Fibroblast of the conjunctiva (primary cell): ENCODE measurements around the gene A2ML1.
A peak's percentile ranks its signal among the peaks of the same experiment; 100 is the strongest.
"Not testable (repeated sequence)": the region's sequence is repeated elsewhere in the genome, so short reads cannot be mapped to it uniquely, and the experiment has no call there.

Experiments
- DNase-seq: peaks from one replicate; pipeline ENCODE4 v3.0.0-alpha.2; 2010; ENCODE audit warnings: low read depth

A2ML1 gene

DNA sequence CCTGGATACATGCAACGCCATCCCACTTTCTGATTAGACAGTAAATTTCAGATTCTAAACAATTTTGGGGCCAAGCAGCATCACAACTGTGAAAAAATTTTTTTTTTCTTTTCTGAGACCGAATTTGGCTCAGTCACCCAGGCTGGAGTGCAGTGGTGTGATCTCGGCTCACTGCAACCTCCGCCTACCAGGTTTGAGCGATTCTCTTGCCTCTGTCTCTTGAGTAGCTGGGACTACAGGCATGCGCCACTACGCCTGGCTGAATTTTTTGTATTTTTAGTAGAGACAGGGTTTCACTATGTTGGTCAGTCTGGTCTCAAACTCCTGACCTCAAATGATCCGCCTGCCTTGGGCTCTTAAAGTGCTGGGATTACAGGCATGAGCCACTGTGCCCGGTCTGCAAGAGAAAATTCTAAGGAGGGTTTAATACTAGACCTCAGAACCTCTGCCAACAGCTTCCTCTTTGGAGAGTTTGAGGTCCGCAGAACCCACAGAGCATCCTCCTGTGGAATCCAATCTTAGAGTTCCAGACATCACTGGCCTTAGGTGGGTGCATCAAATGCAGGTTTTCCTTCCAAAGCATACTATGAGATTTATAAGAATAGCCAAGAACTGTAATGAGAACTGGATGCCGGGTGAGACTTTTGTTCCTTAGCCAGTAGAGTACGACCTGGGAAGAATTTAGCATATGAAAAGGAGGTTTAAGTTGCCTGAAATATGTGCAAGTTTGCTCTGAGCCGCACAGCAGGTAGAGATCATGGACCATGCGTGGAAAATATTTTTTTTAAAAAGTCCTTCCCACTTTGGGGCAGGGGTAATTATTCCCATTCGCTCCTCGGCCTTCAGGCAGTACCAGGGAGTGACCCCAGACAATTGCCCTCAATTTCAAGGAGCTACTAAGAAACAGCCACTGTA is 84.1 kb downstream of the A2ML1 start:
- DNase-seq: no peak

DNA sequence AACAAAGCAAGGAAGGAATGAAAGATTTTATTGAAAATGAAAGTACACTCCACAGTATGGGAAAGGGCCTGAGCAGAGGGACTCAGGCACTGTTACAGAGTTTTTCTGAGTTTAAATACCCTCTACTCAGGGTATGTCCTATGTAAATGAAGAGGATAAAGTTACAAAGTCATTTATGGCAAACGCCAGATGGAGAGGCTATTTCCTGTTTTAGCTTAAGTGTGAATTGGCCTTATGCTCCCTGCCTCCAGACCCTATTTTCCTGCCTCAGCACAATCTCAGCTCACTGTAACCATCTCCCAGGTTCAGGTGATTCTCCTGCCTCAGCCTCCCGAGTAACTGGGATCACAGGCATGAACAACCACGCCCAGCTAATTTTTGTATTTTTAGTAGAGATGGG is 85.1 kb downstream of the A2ML1 start:
- DNase-seq: no peak

DNA sequence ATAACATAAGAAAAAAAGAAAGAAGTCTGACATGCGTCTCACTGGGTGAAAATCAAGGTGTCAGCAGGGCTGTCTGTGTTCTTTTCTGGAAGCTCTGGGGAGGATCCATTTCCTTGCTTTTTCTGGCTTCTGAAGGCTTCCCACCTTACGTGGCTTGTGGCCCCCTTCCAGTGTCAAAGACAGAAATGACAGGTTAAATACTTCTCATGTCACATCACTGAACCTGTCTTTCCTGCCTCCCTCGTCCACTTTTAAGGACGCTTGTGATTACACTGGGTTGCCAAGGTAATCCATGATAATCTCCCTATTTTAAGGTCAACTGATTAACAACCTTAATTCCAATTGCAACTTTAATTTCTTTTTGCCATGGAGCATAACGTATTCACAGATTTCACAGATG is 87.3 kb downstream of the A2ML1 start:
- DNase-seq: no peak

DNA sequence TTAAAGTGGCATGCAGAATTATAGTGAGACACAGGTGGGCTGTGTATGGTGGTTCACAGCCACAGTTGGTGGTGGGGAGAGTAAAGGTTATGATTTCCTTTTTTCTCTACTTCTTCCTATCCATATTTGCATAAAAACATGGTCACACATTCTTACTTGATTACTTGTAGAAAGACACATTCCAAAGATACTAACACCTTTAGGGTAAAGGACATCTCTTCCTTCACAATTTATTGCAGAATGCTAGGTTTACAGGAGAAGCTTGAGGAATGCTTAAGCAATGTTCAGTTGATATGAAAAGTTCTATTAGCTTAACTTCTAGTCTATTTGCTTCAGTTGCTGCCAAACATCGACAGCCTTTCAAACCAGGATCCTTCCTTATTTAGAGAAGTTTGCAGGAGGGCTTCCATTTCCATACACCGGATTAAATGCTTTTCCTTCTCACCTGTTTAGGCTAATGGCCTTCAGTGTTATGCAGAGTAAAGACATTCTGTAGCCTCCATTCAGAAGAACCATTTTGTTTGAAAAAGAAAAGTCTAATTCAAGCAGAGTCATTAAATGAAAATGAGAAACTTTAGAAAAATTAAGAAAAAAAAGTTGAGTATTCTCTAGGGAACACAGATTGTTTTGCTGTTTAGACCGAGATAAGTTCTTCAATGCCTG is 89.3 kb downstream of the A2ML1 start:
- DNase-seq: no peak

DNA sequence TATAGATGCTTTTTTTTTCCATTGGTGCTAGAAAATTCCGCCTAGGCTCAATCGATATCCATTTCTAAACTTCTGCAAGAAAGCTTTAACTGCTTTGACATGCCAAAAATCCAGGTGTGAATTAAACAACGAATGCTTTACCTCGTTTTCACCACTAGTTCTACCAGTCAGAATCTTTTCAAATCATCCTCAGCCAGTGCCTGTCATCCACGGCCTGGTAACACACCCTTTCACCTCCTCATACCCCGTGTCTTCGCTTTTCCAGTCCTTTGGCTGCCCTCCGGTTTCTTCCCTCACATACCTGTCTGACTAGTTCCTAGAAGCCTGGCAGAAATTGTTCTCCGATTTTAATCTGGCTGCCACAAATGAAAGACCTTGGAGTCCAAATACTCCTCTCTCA is 90.5 kb downstream of the A2ML1 start:
- no peak for DNase-seq

GRCh38 chr12:8913702-8914032 is 91.2 kb downstream of the A2ML1 start:
- no peak for DNase-seq

DNA sequence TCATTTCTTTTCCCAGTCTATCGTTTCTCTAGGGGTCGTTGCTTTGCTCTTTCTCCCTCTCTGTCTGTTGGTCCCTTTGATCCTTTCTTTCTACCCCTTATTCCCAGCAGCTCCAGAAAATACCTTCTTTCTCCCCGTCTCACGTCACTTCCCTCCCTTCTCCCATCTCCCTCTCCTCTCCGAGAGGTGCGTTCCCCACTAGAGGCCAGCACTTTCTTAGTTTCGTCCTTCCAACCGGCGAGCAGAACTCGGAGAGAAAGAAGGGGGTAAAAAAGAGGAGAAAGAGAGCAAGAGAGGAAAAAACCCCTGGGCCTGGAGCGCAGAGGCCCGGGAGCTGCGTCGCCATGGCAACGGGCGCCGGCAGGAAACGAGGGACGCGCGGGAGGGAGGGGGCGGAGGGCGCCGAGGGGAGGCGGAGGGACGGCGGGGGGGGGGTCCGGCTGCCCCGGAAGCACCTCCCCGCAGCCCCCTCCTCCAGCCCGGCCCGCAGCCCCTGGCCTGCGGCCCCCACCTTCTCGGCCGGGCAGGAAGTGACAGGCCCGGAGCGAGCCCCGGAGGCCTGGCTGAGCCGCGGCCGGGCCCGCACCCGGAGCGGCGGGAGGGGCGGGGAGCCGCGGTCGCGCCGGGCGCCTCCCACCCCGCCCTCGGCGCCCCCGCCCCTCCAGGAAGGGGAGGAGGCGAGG is 91.8 kb downstream of the A2ML1 start, which contains the start of gene PHC1:
TSS of gene PHC1 (plus strand) at position 477 of the 683 bp plus-strand sequence. CDS start 3,169 bp downstream, outside the sequence.
- peak; percentile 49 for DNase-seq

DNA sequence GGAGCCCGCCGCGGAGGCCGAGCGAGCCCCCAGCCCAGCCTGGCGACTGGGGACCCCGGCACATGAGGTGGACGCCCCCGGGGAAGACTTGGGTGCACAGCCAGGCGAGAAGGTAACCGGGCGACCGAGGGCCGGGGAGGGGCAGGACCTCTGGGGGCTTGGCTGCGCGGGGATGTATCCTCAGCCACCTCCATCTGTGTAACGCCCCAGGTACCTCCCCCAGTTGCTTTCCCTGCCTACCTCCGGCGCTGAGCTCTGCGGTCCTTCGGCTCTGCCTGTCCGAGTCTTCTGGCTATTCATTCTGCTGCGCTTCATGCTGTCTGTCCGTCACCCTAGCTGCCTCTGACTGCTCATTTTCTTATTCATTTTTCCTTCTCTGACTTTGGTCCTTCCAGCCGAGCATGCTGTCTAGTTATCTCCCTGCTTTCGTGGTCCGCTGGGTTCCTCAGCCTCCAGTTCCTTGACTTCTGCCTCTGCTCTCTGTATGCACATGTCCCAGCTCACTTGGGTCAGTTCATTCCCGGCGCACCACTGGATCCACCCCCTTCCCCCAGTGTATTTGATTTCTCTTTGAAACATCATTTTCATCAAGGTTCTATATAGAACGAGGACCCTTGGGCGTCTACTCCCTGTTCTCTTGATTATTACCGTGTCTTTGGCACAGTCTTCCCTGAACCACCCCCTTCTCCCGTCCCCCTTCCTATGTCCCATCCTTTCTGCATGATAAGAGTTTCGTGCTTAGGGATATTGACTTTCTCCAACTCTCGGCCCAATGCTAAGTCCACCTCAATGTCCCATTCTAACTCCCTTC is 92.5 kb downstream of the A2ML1 start:
- DNase-seq: no peak

- no peak for DNase-seq
Observed at GRCh38 chr12:8916154-8916553, 93.7 kb downstream of the A2ML1 start.

DNA sequence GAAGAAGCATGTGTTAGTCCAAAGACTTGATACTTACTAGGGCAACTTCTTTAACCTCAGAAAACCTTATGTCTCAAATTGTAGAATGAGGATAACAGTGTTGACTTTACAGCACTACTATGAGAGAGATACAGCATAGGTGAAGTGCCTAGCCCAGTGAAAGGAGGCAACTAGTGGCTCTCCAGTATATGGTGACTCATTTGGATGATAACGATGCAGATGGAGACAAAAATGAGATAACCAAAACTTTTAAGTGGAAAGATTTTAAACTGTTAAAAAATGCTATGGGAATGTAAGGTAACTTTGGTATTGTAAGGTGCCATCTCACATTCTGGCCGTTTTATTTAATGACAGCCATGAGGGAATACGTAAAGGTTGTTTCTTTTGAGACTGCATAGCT is 94.6 kb downstream of the A2ML1 start:
- no peak for DNase-seq

DNA sequence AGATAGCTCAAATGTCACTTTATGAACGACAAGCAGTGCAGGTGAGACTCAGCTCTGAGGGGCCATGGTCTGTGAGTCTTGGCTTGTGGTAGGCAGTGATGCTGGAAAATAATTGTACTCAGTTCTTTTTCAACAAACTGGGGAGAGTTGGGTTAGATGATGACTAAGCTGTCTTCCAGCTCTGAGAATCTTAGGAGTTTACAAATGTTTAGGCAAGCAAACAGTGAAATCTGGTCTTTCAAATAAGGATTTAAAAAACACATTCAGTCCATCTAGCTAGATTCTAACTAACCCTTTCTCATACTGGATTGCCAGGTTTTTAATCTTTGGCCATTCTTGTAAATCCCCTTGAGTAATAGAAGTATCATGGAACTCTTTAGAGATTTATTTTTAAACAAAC is 95.3 kb downstream of the A2ML1 start:
- no peak for DNase-seq

DNA sequence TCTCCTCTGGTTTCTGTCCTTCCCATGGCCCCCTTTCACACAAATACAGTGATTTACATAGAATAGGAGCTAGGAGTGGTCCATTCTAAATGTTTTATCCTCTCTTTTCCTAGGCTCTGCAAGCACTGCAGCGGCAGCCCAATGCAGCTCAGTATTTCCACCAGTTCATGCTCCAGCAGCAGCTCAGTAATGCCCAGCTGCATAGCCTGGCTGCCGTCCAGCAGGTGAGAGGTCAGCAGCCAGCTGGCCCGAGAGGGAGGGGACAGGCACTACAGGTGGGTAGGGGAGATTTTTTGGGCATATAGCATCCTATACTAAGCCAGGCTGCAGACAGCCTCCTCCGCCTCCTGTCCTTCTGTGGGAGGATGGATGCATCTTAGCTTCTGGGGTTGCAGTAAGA is 97.2 kb downstream of the A2ML1 start:
- DNase-seq: not testable (repeated sequence)

- no peak for DNase-seq
Observed at GRCh38 chr12:8922544-8922943, 100.1 kb downstream of the A2ML1 start.
